D721Med (cell line): Measurements from ENCODE around the gene SPC24.

Source experiments
- DNase-seq: peaks from one replicate; pipeline ENCODE4 v3.0.0; 2011; ENCODE audit warnings: low spot score; ENCODE audit not compliant: insufficient read length
- FAIRE-seq: peaks from 2 replicates; lab custom pipeline; 2011; peaks lifted over from hg19 to GRCh38; lab: Jason Lieb, UNC
- CTCF ChIP-seq: IDR thresholded peaks from 2 replicates; pipeline ENCODE4 v1.5.1; 2012; ENCODE audit warnings: mild to moderate bottlenecking, control low read depth; ENCODE audit not compliant: insufficient read depth; ENCODE audit errors: missing control alignments

SPC24 gene

DNA sequence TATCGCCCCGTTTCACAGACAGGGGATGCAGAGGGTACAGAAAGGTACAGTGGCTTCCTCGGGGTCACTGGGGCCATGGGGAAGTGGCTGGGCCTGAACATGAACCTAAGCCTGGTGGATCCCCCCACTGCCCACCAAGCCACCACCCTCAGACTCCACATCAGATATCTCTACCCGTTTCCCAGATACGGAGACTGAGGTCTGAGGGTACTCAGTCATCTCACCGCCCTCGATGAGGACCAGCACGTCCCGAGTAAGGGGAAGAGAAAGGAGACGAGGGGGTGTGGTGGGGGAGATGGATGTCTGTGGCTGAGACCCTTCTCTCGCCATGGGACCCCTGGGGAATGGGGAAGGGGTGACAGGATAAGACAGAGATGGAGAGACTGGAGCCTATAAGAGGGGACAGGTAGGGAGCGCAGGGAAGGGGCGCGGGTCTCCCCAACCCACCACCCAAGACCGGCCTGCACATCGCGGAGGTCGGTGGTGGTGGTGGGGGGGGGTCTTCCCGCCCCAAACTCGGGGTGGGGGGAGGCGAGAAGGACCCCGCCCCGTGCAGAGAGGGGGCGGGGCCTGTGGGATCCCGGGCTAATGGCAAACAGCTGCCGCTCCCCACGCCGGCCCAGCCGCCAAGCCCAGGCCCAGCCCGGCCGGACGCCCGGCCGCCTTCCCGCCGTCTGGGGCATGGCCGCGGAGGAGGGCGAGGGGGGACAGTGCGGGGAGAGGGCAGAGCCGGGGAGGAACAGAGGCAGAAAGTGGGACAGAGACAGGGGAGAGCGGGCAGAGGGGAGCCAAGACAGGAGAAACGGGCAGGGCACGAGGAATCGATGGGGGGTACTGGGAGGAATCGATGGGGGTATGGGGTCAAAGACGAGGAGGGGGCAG is 41.1 kb upstream of the SPC24 start:
- FAIRE-seq (no peak), DNase-seq (no peak)
- TF ChIP-seq CTCF, result no peak

DNA sequence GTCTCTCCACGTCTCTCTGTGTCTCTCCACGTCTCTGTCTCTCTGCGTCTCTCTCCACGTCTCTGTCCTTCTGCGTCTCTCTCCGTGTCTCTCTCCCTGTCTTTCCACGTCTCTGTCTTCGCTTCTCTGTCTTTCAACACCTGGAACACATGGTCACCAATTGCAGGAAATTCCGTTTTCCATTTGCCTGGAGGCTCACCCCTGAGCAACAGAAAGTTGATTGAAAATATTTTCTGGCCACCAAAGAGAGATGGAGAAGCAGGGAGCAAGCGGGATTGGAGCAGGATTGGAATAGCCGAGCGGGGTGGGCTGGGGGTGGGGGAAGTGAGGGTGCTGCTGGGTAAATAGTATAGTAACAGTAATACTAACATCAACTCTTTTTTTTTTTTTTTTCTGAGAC is 40.1 kb upstream of the SPC24 start:
- no peak for FAIRE-seq
- TF ChIP-seq CTCF, result no peak

GRCh38 chr19:11194656-11195558 is 39.3 kb upstream of the SPC24 start:
- TF ChIP-seq CTCF, result no peak
- DNase-seq, result no peak
- no peak for FAIRE-seq

More for the DNA sequence above, 40.1 kb upstream of the SPC24 start:
- DNase-seq, result no peak

DNA sequence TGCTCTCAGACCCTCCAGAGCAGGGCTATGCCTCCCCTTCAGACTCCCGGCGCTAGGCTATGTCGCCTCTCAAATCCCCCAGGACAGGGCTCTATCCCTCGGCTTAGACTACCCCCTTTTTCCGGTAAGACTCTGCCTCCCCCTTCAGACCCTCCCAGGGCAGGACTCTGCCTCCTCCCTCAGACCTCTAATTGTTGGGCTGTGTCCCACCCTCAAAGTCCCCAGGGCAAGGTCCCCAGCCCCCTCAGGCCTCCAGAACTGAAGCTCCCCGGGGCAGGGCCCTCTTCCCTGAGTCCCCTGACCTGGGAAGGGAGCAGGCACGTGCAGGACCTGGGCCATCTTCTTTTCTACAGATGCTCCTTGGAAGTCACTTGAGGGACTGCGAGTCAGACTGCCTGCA is 38.6 kb upstream of the SPC24 start:
- DNase-seq (no peak), FAIRE-seq (no peak)
- no peak for TF ChIP-seq CTCF

GRCh38 chr19:11192957-11193939 is 37.7 kb upstream of the SPC24 start:
- TF ChIP-seq CTCF, result no peak
- no peak for DNase-seq
- no peak for FAIRE-seq

GRCh38 chr19:11191934-11192333 is 36.4 kb upstream of the SPC24 start:
- DNase-seq (no peak), FAIRE-seq (no peak)
- no peak for TF ChIP-seq CTCF
